ENCODE measurements around the gene FCHSD2.
"Not testable (repeated sequence)": the region's sequence is repeated elsewhere in the genome, so short reads cannot be mapped to it uniquely, and the experiment has no call there.

Gene FCHSD2

GRCh38 chr11:72912253-72912652, 229.9 kb downstream of the FCHSD2 start:
- no peak for DNase-seq

- not testable (repeated sequence) for DNase-seq
Observed at GRCh38 chr11:72909558-72910388, 232.3 kb downstream of the FCHSD2 start.

- no peak for DNase-seq
Observed at GRCh38 chr11:72908032-72908676, 234.0 kb downstream of the FCHSD2 start.

GRCh38 chr11:72904016-72904415, 238.1 kb downstream of the FCHSD2 start:
- DNase-seq = no peak

GRCh38 chr11:72901374-72901773, 240.7 kb downstream of the FCHSD2 start:
- DNase-seq = no peak

- no peak for DNase-seq
Observed at GRCh38 chr11:72900013-72900412, 242.1 kb downstream of the FCHSD2 start.

GRCh38 chr11:72899238-72899637, 242.9 kb downstream of the FCHSD2 start:
- no peak for DNase-seq

GRCh38 chr11:72897506-72897905, 244.6 kb downstream of the FCHSD2 start:
- no peak for DNase-seq

GRCh38 chr11:72896431-72896830, 245.7 kb downstream of the FCHSD2 start:
- DNase-seq = no peak

- DNase-seq = no peak
Observed at GRCh38 chr11:72890881-72891280, 251.2 kb downstream of the FCHSD2 start.

GRCh38 chr11:72886619-72887018, 255.5 kb downstream of the FCHSD2 start:
- no peak for DNase-seq

GRCh38 chr11:72885749-72886609, 256.1 kb downstream of the FCHSD2 start:
- no peak for DNase-seq

GRCh38 chr11:72876147-72876546, 266.0 kb downstream of the FCHSD2 start:
- no peak for DNase-seq

GRCh38 chr11:72875736-72876135, 266.4 kb downstream of the FCHSD2 start:
- no peak for DNase-seq

- no peak for DNase-seq
Observed at GRCh38 chr11:72872012-72872411, 270.1 kb downstream of the FCHSD2 start.

GRCh38 chr11:72871119-72871518, 271.0 kb downstream of the FCHSD2 start:
- DNase-seq = no peak

- no peak for DNase-seq
Observed at GRCh38 chr11:72869831-72870230, 272.3 kb downstream of the FCHSD2 start.

GRCh38 chr11:72867970-72868369, 274.1 kb downstream of the FCHSD2 start:
- DNase-seq = no peak

GRCh38 chr11:72864702-72865655, 277.1 kb downstream of the FCHSD2 start:
- DNase-seq = no peak

GRCh38 chr11:72863916-72864315, 278.2 kb downstream of the FCHSD2 start:
- no peak for DNase-seq

- DNase-seq = no peak
Observed at GRCh38 chr11:72863091-72863490, 279.0 kb downstream of the FCHSD2 start.

GRCh38 chr11:72860592-72860991, 281.5 kb downstream of the FCHSD2 start:
- DNase-seq = no peak

Data from NK-92 treated with Interleukin-12 subunit alpha and Interleukin-12 subunit beta, amount 100 ng/mL, for 24 hours (cell line).